Activated CD8-positive, alpha-beta T cell treated with anti-CD3 and anti-CD28 coated beads for 36 hours (primary cell): Measurements from ENCODE around the gene BTG4. TPM values are rescaled to one million over a fixed set of nuclear protein-coding genes. Genes with fewer than 3 reads are reported as not detected.

Experiments used
- ATAC-seq: fragments of 200-7000 bp; cut with Tn5 transposase; one replicate; pipeline ENCODE4 v1.10.0; 2021; ENCODE audit warnings: mild to moderate bottlenecking, moderate library complexity
- CTCF ChIA-PET: fragments of 350-600 bp; sonication (Branson Sonifier 250); formaldehyde crosslinking; loops from one replicate; lab custom pipeline; 2021; ENCODE audit warnings: antibody characterized with exemption; lab: Charles Lee
- POLR2A ChIA-PET: fragments of 350-600 bp; sonication (Branson Sonifier 250); formaldehyde crosslinking; loops from one replicate; lab custom pipeline; 2021; ENCODE audit warnings: antibody characterized with exemption; lab: Charles Lee
- DNase-seq: peaks from one replicate; pipeline ENCODE4 v3.0.0-alpha.2; 2020
- H3K27ac Mint-ChIP-seq: one replicate; pipeline ENCODE4 v1.8.0; 2021; ENCODE audit warnings: mild to moderate bottlenecking, mixed read lengths
- H3K27me3 Mint-ChIP-seq: one replicate; pipeline ENCODE4 v1.8.0; 2021; ENCODE audit warnings: mixed read lengths
- H3K36me3 Mint-ChIP-seq: one replicate; pipeline ENCODE4 v1.8.0; 2021; ENCODE audit warnings: low read depth, mixed read lengths
- H3K4me1 Mint-ChIP-seq: one replicate; pipeline ENCODE4 v1.8.0; 2021; ENCODE audit warnings: low read depth, mixed read lengths
- H3K4me3 Mint-ChIP-seq: one replicate; pipeline ENCODE4 v1.8.0; 2021; ENCODE audit warnings: mild to moderate bottlenecking, moderate library complexity, mixed read lengths
- H3K9me3 Mint-ChIP-seq: one replicate; pipeline ENCODE4 v1.8.0; 2021; ENCODE audit warnings: mixed read lengths
- intact Hi-C: fragments of 100-400 bp; cut with micrococcal nuclease; formaldehyde crosslinking; loops from one replicate; pipeline ENCODE4 v1.10.0; 2022
- total RNA-seq, 2 experiments: library from RNA; stranded (reverse); gene quantifications; one replicate each; pipeline ENCODE4 v1.2.3, GENCODE V29; 2021
- TF ChIP-seq, protein P1 (sequence below): fragments of 200-600 bp; IDR thresholded peaks from one replicate; pipeline ENCODE4 v1.8.0; 2022; ENCODE audit warnings: antibody characterized with exemption, mild to moderate bottlenecking

Gene BTG4
- total RNA-seq, 2 experiments from 2014 or later: 0.36 to 0.98 TPM

- ATAC-seq (no peak), DNase-seq (no peak)
- TF ChIP-seq, protein P1, sequence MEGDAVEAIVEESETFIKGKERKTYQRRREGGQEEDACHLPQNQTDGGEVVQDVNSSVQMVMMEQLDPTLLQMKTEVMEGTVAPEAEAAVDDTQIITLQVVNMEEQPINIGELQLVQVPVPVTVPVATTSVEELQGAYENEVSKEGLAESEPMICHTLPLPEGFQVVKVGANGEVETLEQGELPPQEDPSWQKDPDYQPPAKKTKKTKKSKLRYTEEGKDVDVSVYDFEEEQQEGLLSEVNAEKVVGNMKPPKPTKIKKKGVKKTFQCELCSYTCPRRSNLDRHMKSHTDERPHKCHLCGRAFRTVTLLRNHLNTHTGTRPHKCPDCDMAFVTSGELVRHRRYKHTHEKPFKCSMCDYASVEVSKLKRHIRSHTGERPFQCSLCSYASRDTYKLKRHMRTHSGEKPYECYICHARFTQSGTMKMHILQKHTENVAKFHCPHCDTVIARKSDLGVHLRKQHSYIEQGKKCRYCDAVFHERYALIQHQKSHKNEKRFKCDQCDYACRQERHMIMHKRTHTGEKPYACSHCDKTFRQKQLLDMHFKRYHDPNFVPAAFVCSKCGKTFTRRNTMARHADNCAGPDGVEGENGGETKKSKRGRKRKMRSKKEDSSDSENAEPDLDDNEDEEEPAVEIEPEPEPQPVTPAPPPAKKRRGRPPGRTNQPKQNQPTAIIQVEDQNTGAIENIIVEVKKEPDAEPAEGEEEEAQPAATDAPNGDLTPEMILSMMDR: no peak
- Mint-ChIP-seq H3K36me3 (no peaks in the 10 kb centered on the region), H3K4me3 (no peak overlapping the region), H3K9me3 (no peaks in the 10 kb centered on the region), H3K27ac (no peak overlapping the region), H3K4me1 (peaks cover 13% of the 10 kb centered on the region), H3K27me3 (peaks cover 6% of the 10 kb centered on the region)
- ChIA-PET CTCF (interaction anchor here (1.0 kb wide), 1 partner anchor 18 kb away, joined by 4 read pairs; no protein-coding TSS in a partner anchor), POLR2A (interaction anchor here (1.0 kb wide), 1 partner anchor 10 kb away, joined by 3 read pairs; no protein-coding TSS in a partner anchor)
- intact Hi-C loops: no loop called here
Observed at GRCh38 chr11:111465400-111465799, 46.8 kb downstream of the BTG4 start.

DNA sequence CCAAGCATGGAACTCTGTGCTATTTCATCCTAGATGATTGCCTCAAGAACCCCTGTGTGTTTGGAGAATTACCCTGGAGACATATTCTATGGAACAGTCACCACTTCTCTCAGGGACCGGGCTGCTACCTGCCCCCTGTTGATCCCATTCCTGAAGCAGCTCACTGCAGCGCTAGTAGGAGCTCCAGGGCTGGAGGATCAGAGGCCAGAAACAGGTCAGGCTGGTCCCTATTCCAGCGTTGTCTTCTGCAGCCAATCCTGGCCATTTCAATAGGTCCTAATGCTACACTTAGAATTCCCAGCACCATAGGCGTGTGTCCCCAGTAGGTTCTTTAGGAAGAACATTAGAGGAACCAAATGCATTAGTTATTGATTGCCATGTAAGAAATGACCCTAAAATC is 48.9 kb downstream of the BTG4 start:
- Mint-ChIP-seq H3K27me3 (peaks cover 11% of the 10 kb centered on the region), H3K36me3 (no peaks in the 10 kb centered on the region), H3K4me3 (no peak overlapping the region), H3K9me3 (no peaks in the 10 kb centered on the region), H3K27ac (no peak overlapping the region), H3K4me1 (peaks cover 7% of the 10 kb centered on the region)
- ATAC-seq (no peak), DNase-seq (no peak)
- TF ChIP-seq, protein P1: no peak
- intact Hi-C loops: no loop called here
- CTCF ChIA-PET: interaction anchor here (1.1 to 1.6 kb wide), 4 partner anchors 8 to 87 kb away, joined by 3 to 6 read pairs (median 4); no protein-coding TSS in a partner anchor
- POLR2A ChIA-PET: no interaction called here

- intact Hi-C loops: no loop called here
- ATAC-seq (no peak), DNase-seq (no peak)
- H3K36me3 Mint-ChIP-seq: no peaks in the 10 kb centered on the region
- no peak overlapping the region for H3K4me3 Mint-ChIP-seq
- CTCF ChIA-PET: interaction anchor here (0.9 kb wide), 1 partner anchor 15 kb away, joined by 3 read pairs; no protein-coding TSS in a partner anchor
- H3K27ac Mint-ChIP-seq: no peak overlapping the region
- peaks cover 11% of the 10 kb centered on the region for H3K27me3 Mint-ChIP-seq
- POLR2A ChIA-PET: interaction anchor here (0.6 kb wide), 1 partner anchor 19 kb away, joined by 3 read pairs; no protein-coding TSS in a partner anchor
- no peaks in the 10 kb centered on the region for H3K9me3 Mint-ChIP-seq
- TF ChIP-seq, protein P1: no peak
- peaks cover 7% of the 10 kb centered on the region for H3K4me1 Mint-ChIP-seq
Observed at GRCh38 chr11:111462329-111462728, 49.9 kb downstream of the BTG4 start.

- Mint-ChIP-seq H3K9me3 (no peaks in the 10 kb centered on the region), H3K27ac (no peak overlapping the region), H3K4me1 (peaks cover 5% of the 10 kb centered on the region), H3K36me3 (no peaks in the 10 kb centered on the region), H3K27me3 (peaks cover 11% of the 10 kb centered on the region), H3K4me3 (no peak overlapping the region)
- no peak for DNase-seq
- intact Hi-C loops: no loop called here
- TF ChIP-seq, protein P1: no peak
- ChIA-PET CTCF (interaction anchor here (1.7 kb wide), 1 partner anchor 15 kb away, joined by 10 read pairs; no protein-coding TSS in a partner anchor), POLR2A (interaction anchor here (0.6 kb wide), 1 partner anchor 18 kb away, joined by 3 read pairs; no protein-coding TSS in a partner anchor)
- no peak for ATAC-seq
Observed at GRCh38 chr11:111461460-111462235, 50.5 kb downstream of the BTG4 start.

DNA sequence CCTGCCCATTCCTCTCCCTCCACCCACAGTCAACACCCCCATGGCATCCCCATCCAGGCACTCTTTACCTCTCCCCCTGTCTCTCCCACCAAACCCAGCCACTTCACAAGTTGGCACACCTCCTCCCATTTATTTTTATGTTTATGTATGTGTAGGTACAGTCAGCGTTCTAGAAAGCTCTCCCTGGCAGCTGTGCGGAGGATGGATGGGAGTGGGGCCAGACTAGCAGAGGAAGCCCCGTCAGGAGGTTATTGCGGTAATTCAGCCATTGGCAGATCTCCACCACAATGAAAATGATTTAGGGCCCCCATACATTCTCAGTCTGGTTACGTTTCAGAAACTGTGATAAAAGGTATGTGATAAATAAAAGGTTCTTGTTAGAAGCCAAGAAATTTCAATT is 51.3 kb downstream of the BTG4 start:
- TF ChIP-seq, protein P1: no peak
- no peak overlapping the region for H3K27ac Mint-ChIP-seq
- no peaks in the 10 kb centered on the region for H3K36me3 Mint-ChIP-seq
- ChIA-PET POLR2A (interaction anchor here (1.6 kb wide), 1 partner anchor 79 kb away, joined by 4 read pairs; the partner anchor contains the start of gene LAYN), CTCF (interaction anchor here (0.8 to 1.7 kb wide), 2 partner anchors 14 to 316 kb away, joined by 3 to 10 read pairs; no protein-coding TSS in a partner anchor)
- peaks cover 11% of the 10 kb centered on the region for H3K27me3 Mint-ChIP-seq
- intact Hi-C loops: no loop called here
- no peak for ATAC-seq
- peak; percentile 14 for DNase-seq
- H3K9me3 Mint-ChIP-seq: no peaks in the 10 kb centered on the region
- peaks cover 3% of the 10 kb centered on the region for H3K4me1 Mint-ChIP-seq
- no peak overlapping the region for H3K4me3 Mint-ChIP-seq
